ENCODE data around the gene ENPP3. TPM values are rescaled to one million over a fixed set of nuclear protein-coding genes. Genes with fewer than 3 reads are reported as not detected.
A peak's percentile ranks its signal among the peaks of the same experiment; 100 is the strongest.

Gene ENPP3
- total and polyA plus RNA-seq, 2 of the 13 experiments (the other 11 are each of a cell fraction or from before 2014, with no cell fraction given): 40.0 to 75.4 TPM

GRCh38 chr6:131754715-131755567 is 117.8 kb downstream of the ENPP3 start (continued):
- TF ChIP-seq ZFP90 (CRISPR knock-in tag; IDR thresholded peaks at IDR 0.05; ENCODE audit: borderline replicate concordance) (no peak; the same call in 1 of the 2 replicates), ZNF556 (CRISPR knock-in tag; IDR thresholded peaks at IDR 0.05; ENCODE audit: borderline replicate concordance) (peak; percentile 42; the same call in 1 of the 2 replicates), SP140L (CRISPR knock-in tag; IDR thresholded peaks at IDR 0.05; ENCODE audit: borderline replicate concordance) (0 out of 2 replicates have a peak, but pooled peaks have one; percentile 35), ZNF484 (CRISPR knock-in tag; IDR thresholded peaks at IDR 0.05; ENCODE audit: borderline replicate concordance, low read depth) (no peak), RBAK (CRISPR knock-in tag; IDR thresholded peaks at IDR 0.05) (peak; percentile 85), ZNF740 (CRISPR knock-in tag; IDR thresholded peaks at IDR 0.05) (no peak), ZNF562 (CRISPR knock-in tag; IDR thresholded peaks at IDR 0.05; ENCODE audit: borderline replicate concordance) (no peak), PHF21A (CRISPR knock-in tag; IDR thresholded peaks at IDR 0.05) (peak; percentile 97), CREM (IDR thresholded peaks at IDR 0.05) (peak; percentile 90), CREM (CRISPR knock-in tag; IDR thresholded peaks at IDR 0.05) (no peak), NR2F6 (IDR thresholded peaks at IDR 0.05) (peak; percentile 63), NR2F6 (CRISPR knock-in tag; IDR thresholded peaks at IDR 0.05) (peak; percentile 56), NR2F1 (CRISPR knock-in tag; IDR thresholded peaks at IDR 0.05) (no peak), KDM3A (CRISPR knock-in tag; IDR thresholded peaks at IDR 0.05; ENCODE audit: low read depth) (peak; percentile 68; the same call in 1 of the 2 replicates), GTF2F1 (IDR thresholded peaks at IDR 0.05; ENCODE audit: low read length) (no peak), NFE2L2 (IDR thresholded peaks at IDR 0.05; ENCODE audit: low read length) (no peak), HMG20B (CRISPR knock-in tag; conservative IDR thresholded peaks at IDR 0.05) (peak; percentile 98), KDM5A (IDR thresholded peaks at IDR 0.05; ENCODE audit: borderline replicate concordance, low read length) (no peak), ADNP (CRISPR knock-in tag; IDR thresholded peaks at IDR 0.05) (0 out of 2 replicates have a peak, but pooled peaks have one; percentile 8), GMEB1 (CRISPR knock-in tag; IDR thresholded peaks at IDR 0.05; ENCODE audit: borderline replicate concordance) (peak; percentile 43; the same call in 1 of the 2 replicates)
- TF ChIP-seq, protein P1, sequence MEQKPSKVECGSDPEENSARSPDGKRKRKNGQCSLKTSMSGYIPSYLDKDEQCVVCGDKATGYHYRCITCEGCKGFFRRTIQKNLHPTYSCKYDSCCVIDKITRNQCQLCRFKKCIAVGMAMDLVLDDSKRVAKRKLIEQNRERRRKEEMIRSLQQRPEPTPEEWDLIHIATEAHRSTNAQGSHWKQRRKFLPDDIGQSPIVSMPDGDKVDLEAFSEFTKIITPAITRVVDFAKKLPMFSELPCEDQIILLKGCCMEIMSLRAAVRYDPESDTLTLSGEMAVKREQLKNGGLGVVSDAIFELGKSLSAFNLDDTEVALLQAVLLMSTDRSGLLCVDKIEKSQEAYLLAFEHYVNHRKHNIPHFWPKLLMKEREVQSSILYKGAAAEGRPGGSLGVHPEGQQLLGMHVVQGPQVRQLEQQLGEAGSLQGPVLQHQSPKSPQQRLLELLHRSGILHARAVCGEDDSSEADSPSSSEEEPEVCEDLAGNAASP (CRISPR knock-in tag; IDR thresholded peaks at IDR 0.05; ENCODE audit: borderline replicate concordance): peak; percentile 55; the same call in 1 of the 2 replicates
- TF ChIP-seq, protein P2, sequence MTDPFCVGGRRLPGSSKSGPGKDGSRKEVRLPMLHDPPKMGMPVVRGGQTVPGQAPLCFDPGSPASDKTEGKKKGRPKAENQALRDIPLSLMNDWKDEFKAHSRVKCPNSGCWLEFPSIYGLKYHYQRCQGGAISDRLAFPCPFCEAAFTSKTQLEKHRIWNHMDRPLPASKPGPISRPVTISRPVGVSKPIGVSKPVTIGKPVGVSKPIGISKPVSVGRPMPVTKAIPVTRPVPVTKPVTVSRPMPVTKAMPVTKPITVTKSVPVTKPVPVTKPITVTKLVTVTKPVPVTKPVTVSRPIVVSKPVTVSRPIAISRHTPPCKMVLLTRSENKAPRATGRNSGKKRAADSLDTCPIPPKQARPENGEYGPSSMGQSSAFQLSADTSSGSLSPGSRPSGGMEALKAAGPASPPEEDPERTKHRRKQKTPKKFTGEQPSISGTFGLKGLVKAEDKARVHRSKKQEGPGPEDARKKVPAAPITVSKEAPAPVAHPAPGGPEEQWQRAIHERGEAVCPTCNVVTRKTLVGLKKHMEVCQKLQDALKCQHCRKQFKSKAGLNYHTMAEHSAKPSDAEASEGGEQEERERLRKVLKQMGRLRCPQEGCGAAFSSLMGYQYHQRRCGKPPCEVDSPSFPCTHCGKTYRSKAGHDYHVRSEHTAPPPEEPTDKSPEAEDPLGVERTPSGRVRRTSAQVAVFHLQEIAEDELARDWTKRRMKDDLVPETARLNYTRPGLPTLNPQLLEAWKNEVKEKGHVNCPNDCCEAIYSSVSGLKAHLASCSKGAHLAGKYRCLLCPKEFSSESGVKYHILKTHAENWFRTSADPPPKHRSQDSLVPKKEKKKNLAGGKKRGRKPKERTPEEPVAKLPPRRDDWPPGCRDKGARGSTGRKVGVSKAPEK (CRISPR knock-in tag; IDR thresholded peaks at IDR 0.05; ENCODE audit: borderline replicate concordance): 0 out of 2 replicates have a peak, but pooled peaks have one; percentile 73
- TF ChIP-seq, protein P3, sequence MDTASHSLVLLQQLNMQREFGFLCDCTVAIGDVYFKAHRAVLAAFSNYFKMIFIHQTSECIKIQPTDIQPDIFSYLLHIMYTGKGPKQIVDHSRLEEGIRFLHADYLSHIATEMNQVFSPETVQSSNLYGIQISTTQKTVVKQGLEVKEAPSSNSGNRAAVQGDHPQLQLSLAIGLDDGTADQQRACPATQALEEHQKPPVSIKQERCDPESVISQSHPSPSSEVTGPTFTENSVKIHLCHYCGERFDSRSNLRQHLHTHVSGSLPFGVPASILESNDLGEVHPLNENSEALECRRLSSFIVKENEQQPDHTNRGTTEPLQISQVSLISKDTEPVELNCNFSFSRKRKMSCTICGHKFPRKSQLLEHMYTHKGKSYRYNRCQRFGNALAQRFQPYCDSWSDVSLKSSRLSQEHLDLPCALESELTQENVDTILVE (CRISPR knock-in tag; IDR thresholded peaks at IDR 0.05): peak; percentile 76
